SK-N-MC (cell line): Measurements from ENCODE around the gene RTRAF.

Experiments used
- EZH2 ChIP-seq: fragments of 200-600 bp; sonication (generic); IDR thresholded peaks from one replicate; pipeline ENCODE4 v1.6.1; 2017; ENCODE audit warnings: antibody characterized with exemption
- POLR2AphosphoS5 ChIP-seq: IDR thresholded peaks from 2 replicates; pipeline ENCODE4 v1.6.1; 2012; ENCODE audit warnings: mild to moderate bottlenecking, low read depth, low read length, borderline replicate concordance

GRCh38 chr14:51960866-51961265, 28.5 kb upstream of the RTRAF start:
- TF ChIP-seq POLR2AphosphoS5 (no peak), EZH2 (no peak)
